HepG2 (cell line): Measurements from ENCODE around the gene MOGAT3. TPM values are rescaled to one million over a fixed set of nuclear protein-coding genes. Genes with fewer than 3 reads are reported as not detected.

Experiments
- ARID4A ChIP-seq: sonication (generic); formaldehyde crosslinking; IDR thresholded peaks from 2 replicates; pipeline ENCODE4 v1.5.0; 2020; ENCODE audit warnings: mild to moderate bottlenecking, missing genetic modification reagents, borderline replicate concordance
- FOXA3 ChIP-seq: IDR thresholded peaks from 2 replicates; pipeline ENCODE4 v1.6.1; 2016; ENCODE audit warnings: missing genetic modification reagents, missing compliant biosample characterization
- MEIS2 ChIP-seq: sonication (generic); formaldehyde crosslinking; IDR thresholded peaks from 2 replicates; pipeline ENCODE4 v1.9.0; 2021; ENCODE audit warnings: mild to moderate bottlenecking, missing genetic modification reagents
- MTF2 ChIP-seq: sonication (generic); formaldehyde crosslinking; IDR thresholded peaks from 2 replicates; pipeline ENCODE4 v1.5.0; 2020; ENCODE audit warnings: missing genetic modification reagents, borderline replicate concordance
- PAWR ChIP-seq: sonication (generic); formaldehyde crosslinking; IDR thresholded peaks from 2 replicates; pipeline ENCODE4 v1.4.0; 2020; ENCODE audit warnings: missing genetic modification reagents, mild to moderate bottlenecking, borderline replicate concordance
- TRAFD1 ChIP-seq: sonication (generic); formaldehyde crosslinking; IDR thresholded peaks from 2 replicates; pipeline ENCODE4 v1.5.1; 2020; ENCODE audit warnings: missing genetic modification reagents, mild to moderate bottlenecking, borderline replicate concordance
- ZFP91 ChIP-seq: sonication (generic); formaldehyde crosslinking; IDR thresholded peaks from 2 replicates; pipeline ENCODE4 v1.9.0; 2022; ENCODE audit warnings: missing genetic modification reagents, mild to moderate bottlenecking, borderline replicate concordance
- ZNF253 ChIP-seq: sonication (generic); formaldehyde crosslinking; IDR thresholded peaks from 2 replicates; pipeline ENCODE4 v1.8.0; 2022; ENCODE audit warnings: mild to moderate bottlenecking, missing genetic modification reagents, borderline replicate concordance
- ZNF777 ChIP-seq: sonication (generic); formaldehyde crosslinking; IDR thresholded peaks from 2 replicates; pipeline ENCODE4 v1.4.0; 2020; ENCODE audit warnings: missing genetic modification reagents
- polyA plus RNA-seq, 8 experiments: library from polyadenylated mRNA; depleted of rRNA in 3 of 8; stranded (reverse) in 7 of 8; unstranded in 1 of 8; fragments of >200 nt; fragmentation: Illumina TruSeq in 4 of 8; extraction: Trizol in 4 of 8; gene quantifications; 2 replicates each; pipeline versions ENCODE4 v1.2.1 to v1.2.3, GENCODE V29; 2011 to 2016; ENCODE audit warnings: low read depth in 4 of 8, missing spikeins in 1 of 8, mixed read lengths in 1 of 8; ENCODE audit not compliant: insufficient read depth in 1 of 8
- total RNA-seq, 5 experiments: library from RNA; depleted of rRNA; stranded (reverse); fragments of >200 nt; fragmentation: Illumina TruSeq; extraction: Trizol; gene quantifications; 2 replicates each; pipeline ENCODE4 v1.2.3, GENCODE V29; 2016; ENCODE audit warnings: low read depth in 1 of 5
- TF ChIP-seq, protein P1 (sequence below): sonication (generic); formaldehyde crosslinking; IDR thresholded peaks from 2 replicates; pipeline ENCODE4 v1.4.0; 2020; ENCODE audit warnings: missing genetic modification reagents
- TF ChIP-seq, protein P2 (sequence below): sonication (generic); formaldehyde crosslinking; IDR thresholded peaks from 2 replicates; pipeline ENCODE4 v1.5.1; 2020; ENCODE audit warnings: mild to moderate bottlenecking, missing genetic modification reagents, moderate library complexity

The MOGAT3 gene
- total and polyA plus RNA-seq, 2 of the 13 experiments (the other 11 are each of a cell fraction or from before 2014, with no cell fraction given) = 22.5 to 30.5 TPM

GRCh38 chr7:101180130-101180755, 20.6 kb downstream of the MOGAT3 start, which contains the start of gene NAT16 (continued):
- TF ChIP-seq ZNF777 (CRISPR knock-in tag) (peak; percentile 46; the same call in 1 of the 2 replicates), MEIS2 (CRISPR knock-in tag) (no peak), FOXA3 (no peak), TRAFD1 (CRISPR knock-in tag) (no peak), ZNF253 (CRISPR knock-in tag) (no peak), MTF2 (peak; percentile 57; the same call in 1 of the 2 replicates), PAWR (CRISPR knock-in tag) (no peak), ARID4A (CRISPR knock-in tag) (peak; percentile 23; the same call in 1 of the 2 replicates), ZFP91 (CRISPR knock-in tag) (peak; percentile 31; the same call in 1 of the 2 replicates)
- TF ChIP-seq, protein P1, sequence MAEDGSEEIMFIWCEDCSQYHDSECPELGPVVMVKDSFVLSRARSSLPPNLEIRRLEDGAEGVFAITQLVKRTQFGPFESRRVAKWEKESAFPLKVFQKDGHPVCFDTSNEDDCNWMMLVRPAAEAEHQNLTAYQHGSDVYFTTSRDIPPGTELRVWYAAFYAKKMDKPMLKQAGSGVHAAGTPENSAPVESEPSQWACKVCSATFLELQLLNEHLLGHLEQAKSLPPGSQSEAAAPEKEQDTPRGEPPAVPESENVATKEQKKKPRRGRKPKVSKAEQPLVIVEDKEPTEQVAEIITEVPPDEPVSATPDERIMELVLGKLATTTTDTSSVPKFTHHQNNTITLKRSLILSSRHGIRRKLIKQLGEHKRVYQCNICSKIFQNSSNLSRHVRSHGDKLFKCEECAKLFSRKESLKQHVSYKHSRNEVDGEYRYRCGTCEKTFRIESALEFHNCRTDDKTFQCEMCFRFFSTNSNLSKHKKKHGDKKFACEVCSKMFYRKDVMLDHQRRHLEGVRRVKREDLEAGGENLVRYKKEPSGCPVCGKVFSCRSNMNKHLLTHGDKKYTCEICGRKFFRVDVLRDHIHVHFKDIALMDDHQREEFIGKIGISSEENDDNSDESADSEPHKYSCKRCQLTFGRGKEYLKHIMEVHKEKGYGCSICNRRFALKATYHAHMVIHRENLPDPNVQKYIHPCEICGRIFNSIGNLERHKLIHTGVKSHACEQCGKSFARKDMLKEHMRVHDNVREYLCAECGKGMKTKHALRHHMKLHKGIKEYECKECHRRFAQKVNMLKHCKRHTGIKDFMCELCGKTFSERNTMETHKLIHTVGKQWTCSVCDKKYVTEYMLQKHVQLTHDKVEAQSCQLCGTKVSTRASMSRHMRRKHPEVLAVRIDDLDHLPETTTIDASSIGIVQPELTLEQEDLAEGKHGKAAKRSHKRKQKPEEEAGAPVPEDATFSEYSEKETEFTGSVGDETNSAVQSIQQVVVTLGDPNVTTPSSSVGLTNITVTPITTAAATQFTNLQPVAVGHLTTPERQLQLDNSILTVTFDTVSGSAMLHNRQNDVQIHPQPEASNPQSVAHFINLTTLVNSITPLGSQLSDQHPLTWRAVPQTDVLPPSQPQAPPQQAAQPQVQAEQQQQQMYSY = peak; percentile 95
- TF ChIP-seq, protein P2, sequence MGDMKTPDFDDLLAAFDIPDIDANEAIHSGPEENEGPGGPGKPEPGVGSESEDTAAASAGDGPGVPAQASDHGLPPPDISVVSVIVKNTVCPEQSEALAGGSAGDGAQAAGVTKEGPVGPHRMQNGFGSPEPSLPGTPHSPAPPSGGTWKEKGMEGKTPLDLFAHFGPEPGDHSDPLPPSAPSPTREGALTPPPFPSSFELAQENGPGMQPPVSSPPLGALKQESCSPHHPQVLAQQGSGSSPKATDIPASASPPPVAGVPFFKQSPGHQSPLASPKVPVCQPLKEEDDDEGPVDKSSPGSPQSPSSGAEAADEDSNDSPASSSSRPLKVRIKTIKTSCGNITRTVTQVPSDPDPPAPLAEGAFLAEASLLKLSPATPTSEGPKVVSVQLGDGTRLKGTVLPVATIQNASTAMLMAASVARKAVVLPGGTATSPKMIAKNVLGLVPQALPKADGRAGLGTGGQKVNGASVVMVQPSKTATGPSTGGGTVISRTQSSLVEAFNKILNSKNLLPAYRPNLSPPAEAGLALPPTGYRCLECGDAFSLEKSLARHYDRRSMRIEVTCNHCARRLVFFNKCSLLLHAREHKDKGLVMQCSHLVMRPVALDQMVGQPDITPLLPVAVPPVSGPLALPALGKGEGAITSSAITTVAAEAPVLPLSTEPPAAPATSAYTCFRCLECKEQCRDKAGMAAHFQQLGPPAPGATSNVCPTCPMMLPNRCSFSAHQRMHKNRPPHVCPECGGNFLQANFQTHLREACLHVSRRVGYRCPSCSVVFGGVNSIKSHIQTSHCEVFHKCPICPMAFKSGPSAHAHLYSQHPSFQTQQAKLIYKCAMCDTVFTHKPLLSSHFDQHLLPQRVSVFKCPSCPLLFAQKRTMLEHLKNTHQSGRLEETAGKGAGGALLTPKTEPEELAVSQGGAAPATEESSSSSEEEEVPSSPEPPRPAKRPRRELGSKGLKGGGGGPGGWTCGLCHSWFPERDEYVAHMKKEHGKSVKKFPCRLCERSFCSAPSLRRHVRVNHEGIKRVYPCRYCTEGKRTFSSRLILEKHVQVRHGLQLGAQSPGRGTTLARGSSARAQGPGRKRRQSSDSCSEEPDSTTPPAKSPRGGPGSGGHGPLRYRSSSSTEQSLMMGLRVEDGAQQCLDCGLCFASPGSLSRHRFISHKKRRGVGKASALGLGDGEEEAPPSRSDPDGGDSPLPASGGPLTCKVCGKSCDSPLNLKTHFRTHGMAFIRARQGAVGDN (CRISPR knock-in tag) = peak; percentile 45; the same call in 1 of the 2 replicates
